Coronary artery (tissue), 2 donors: ENCODE measurements around the gene GRB2.
"Not testable (repeated sequence)": the region's sequence is repeated elsewhere in the genome, so short reads cannot be mapped to it uniquely, and the experiment has no call there.

Experiments used
- DNase-seq: peaks from one replicate; pipeline ENCODE4 v3.0.0-alpha.2; 2017; ENCODE audit warnings: low spot score
- H3K27ac ChIP-seq, 2 donors: fragments of 200-600 bp; sonication (generic); one replicate each; pipeline ENCODE4 v1.5.1; 2016 to 2019
- H3K4me3 ChIP-seq: fragments of 200-600 bp; sonication (generic); 2 replicates; pipeline ENCODE4 v1.5.1; 2016; ENCODE audit warnings: mild to moderate bottlenecking, moderate library complexity
- TF ChIP-seq, protein P1 (sequence below): fragments of 200-600 bp; sonication (generic); IDR thresholded peaks from one replicate; pipeline ENCODE4 v1.5.1; 2019; ENCODE audit warnings: antibody characterized with exemption

Gene GRB2

DNA sequence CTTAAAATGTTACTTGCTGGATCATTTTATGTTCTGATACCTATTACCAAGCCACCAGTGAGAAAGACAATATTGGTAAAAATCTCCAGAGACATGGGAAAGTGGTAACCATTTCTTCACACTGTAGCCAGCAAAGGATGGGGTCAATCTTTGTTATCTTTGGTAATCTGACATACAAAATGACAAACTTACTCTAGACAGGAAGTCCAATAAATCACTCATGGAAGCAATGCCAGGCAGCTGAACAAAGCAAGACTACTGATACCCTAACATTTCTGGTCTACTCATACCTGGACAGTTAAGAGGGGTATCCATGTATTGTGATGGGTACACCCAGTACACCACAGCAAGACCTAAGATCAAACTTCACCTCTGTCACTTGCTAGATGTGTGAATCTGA is 19.0 kb downstream of the GRB2 start:
- TF ChIP-seq, protein P1, sequence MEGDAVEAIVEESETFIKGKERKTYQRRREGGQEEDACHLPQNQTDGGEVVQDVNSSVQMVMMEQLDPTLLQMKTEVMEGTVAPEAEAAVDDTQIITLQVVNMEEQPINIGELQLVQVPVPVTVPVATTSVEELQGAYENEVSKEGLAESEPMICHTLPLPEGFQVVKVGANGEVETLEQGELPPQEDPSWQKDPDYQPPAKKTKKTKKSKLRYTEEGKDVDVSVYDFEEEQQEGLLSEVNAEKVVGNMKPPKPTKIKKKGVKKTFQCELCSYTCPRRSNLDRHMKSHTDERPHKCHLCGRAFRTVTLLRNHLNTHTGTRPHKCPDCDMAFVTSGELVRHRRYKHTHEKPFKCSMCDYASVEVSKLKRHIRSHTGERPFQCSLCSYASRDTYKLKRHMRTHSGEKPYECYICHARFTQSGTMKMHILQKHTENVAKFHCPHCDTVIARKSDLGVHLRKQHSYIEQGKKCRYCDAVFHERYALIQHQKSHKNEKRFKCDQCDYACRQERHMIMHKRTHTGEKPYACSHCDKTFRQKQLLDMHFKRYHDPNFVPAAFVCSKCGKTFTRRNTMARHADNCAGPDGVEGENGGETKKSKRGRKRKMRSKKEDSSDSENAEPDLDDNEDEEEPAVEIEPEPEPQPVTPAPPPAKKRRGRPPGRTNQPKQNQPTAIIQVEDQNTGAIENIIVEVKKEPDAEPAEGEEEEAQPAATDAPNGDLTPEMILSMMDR: no peak
- no peak overlapping the region for H3K27ac ChIP-seq

DNA sequence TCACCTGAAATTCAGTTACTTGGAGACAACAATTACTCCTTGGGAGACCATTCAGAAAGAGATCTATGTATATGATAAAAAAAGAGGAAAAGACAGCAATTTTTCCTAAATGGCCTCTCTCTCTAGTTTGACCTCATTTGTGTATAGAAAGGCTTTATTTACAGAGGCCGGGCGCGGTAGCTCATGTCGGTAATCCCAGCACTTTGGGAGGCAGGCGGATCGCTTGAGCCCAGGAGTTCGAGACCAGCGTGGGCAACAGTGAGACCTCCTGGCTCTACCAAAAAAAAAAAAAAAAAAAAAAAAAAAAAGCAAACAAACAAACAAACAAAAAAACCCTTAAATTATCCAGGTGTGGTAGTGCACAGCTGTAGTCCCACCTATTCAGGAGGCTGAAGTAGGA is 20.7 kb downstream of the GRB2 start:
- no peak overlapping the region for H3K27ac ChIP-seq
- TF ChIP-seq, protein P1: no peak
- DNase-seq: no peak
- no peak overlapping the region for H3K4me3 ChIP-seq

More for the DNA sequence above, 19.0 kb downstream of the GRB2 start:
- no peak overlapping the region for H3K4me3 ChIP-seq
- no peak for DNase-seq

DNA sequence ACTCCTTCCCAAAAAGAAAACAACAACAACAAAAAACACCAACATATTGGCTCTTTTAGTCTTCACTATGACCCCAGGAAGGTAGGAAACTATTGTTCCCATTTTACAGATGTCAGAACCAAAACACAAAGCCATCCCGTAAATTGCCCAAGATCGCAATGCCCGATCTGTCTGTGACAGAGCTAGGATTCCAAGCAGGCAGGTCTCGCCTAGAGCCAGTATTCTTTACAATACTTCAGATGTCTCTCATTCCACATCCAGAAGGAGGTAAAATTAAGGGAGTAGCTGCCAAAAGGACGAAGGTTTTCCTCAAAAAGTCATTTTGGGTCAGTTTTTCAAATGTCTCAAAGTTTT is 21.7 kb downstream of the GRB2 start:
- H3K27ac ChIP-seq: no peak overlapping the region
- DNase-seq: no peak
- TF ChIP-seq, protein P1: no peak
- H3K4me3 ChIP-seq: no peak overlapping the region

DNA sequence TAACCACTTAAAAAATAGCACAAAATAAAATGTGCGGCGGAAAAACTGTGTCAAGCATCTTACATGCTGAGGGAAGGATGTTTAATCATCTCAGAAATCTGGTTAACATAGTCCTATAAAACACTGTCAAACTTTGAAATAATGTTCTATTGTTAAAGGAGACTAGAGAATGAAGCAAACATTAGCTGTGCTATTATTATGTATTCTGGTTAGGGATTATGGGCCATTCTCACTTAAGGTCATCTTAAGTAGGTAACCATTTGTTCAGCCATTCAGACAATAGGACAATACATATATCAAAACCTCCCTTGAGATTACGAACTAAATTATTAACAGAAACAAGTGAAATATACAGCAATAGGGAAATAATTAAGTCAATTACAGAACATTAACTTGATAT is 24.7 kb downstream of the GRB2 start:
- no peak for DNase-seq
- TF ChIP-seq, protein P1: no peak
- Histone ChIP-seq H3K4me3 (no peak overlapping the region), H3K27ac (no peak overlapping the region)

DNA sequence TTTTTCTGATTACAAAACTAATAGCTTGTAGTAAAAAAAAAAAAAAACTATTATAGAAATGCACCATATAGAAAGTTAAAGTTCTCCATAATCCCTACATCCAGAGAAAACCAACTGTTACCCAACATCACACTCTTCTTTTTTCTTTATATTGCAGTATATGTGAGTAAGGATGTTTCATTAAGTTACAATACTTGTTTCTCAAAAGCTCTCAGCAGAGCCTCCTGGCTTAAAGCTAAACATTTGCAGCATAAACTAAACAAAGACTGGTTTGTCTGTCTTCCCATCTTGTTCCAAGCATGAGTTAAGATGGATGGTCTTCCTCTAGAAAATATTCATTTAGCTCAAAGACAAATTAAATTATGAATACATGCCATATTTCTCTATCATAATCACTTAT is 25.2 kb downstream of the GRB2 start:
- H3K4me3 ChIP-seq: no peak overlapping the region
- TF ChIP-seq, protein P1: no peak
- DNase-seq: no peak
- H3K27ac ChIP-seq: no peak overlapping the region

DNA sequence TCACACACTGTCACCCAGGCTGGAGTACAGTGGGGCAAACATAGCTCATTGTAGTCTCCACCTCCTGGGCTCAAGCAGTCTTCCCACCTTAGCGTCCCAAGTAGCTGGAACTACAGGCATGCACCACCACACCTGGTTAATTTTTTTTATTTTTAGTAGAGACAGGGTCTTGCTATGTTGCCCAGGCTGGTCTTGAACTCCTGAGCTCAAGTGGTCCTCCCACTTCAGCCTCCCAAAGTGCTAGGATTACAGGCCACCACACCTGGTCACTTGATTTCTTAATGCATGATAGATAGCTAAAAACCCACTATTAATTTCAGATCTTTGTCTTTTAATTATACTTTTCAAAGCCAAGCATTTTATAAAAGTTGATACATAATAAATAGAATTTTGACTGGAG is 26.1 kb downstream of the GRB2 start:
- DNase-seq, H3K27ac ChIP-seq, H3K4me3 ChIP-seq: not testable (repeated sequence)

DNA sequence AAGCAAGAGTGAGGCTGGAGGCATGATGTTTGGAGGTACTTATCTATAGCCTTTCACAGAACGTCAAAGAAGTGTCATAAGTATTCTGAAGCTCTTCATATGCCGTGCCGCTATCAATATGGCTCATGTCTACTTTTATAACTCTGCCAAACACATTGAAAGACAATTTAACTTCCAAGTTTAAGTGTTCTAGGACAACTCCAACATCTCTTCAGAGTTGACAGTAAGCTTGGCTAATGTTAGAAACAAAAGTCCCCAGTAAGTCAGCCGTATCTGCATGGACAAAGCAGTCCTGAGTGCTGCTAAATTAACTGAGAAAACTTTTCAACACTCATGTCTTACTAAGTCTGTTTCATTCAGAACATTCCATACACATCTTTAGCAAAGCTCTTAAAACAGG is 32.2 kb downstream of the GRB2 start:
- TF ChIP-seq, protein P1: no peak

DNA sequence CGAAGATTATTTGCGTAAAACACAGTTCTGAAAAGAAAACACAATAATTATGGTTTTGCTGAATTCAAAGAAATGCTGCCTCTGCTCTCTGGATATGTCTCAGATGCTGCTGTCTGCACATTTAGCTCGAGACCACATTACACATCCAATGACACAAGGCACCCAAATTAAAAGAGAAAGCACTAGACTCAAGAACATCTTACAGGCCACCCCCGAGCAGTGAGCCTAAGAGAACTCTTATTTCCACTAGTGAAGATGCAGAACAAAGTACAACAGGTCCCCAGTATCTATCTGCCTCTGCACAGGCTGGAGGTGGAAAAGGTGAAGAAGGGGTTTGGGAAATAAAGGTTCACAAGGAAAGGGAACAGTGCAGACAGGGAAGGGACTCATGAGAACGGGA is 33.5 kb downstream of the GRB2 start:
- TF ChIP-seq, protein P1: no peak
- DNase-seq: no peak
- no peak overlapping the region for H3K4me3 ChIP-seq
- peak overlapping the region in 1 of 2 donors; percentile 76 for H3K27ac ChIP-seq

More for the DNA sequence above, 32.2 kb downstream of the GRB2 start:
- no peak for DNase-seq
- Histone ChIP-seq H3K27ac (no peak overlapping the region), H3K4me3 (no peak overlapping the region)
